GM12874 (cell line): Measurements from ENCODE around the gene BHLHE23.

Source experiments
- CTCF ChIP-seq: IDR thresholded peaks from 2 replicates; pipeline ENCODE4 v1.5.1; 2011; ENCODE audit warnings: low read depth, mild to moderate bottlenecking, control low read depth, low read length, moderate library complexity; ENCODE audit not compliant: insufficient read depth

BHLHE23 gene

GRCh38 chr20:63032861-63033793, 26.4 kb upstream of the BHLHE23 start:
- TF ChIP-seq CTCF: no peak

- TF ChIP-seq CTCF: no peak
Observed at GRCh38 chr20:63032026-63032800, 25.4 kb upstream of the BHLHE23 start.

GRCh38 chr20:63031251-63032014, 24.7 kb upstream of the BHLHE23 start:
- no peak for TF ChIP-seq CTCF

GRCh38 chr20:63029358-63030121, 22.8 kb upstream of the BHLHE23 start:
- no peak for TF ChIP-seq CTCF

- TF ChIP-seq CTCF: no peak
Observed at GRCh38 chr20:63028461-63028921, 21.7 kb upstream of the BHLHE23 start.

GRCh38 chr20:63027922-63028389, 21.2 kb upstream of the BHLHE23 start:
- TF ChIP-seq CTCF: no peak
